GM21529 (cell line): ENCODE measurements around the gene TMA7B.

Experiments used
- ATAC-seq: cut with Tn5 transposase; IDR thresholded peaks from one replicate; pipeline ENCODE4 v1.9.1; 2021; ENCODE audit not compliant: unreplicated experiment

TMA7B gene

GRCh38 chr22:39932918-39933649 lies 27.1 kb upstream of the TMA7B start:
- ATAC-seq, result no peak

GRCh38 chr22:39933741-39934140 lies 26.5 kb upstream of the TMA7B start:
- no peak for ATAC-seq

- ATAC-seq, result no peak
Measured at GRCh38 chr22:39935116-39935515, 25.1 kb upstream of the TMA7B start.

- no peak for ATAC-seq
Measured at GRCh38 chr22:39935612-39936011, 24.6 kb upstream of the TMA7B start.

- no peak for ATAC-seq
Measured at GRCh38 chr22:39936523-39937145, 23.6 kb upstream of the TMA7B start.

GRCh38 chr22:39937906-39938305 lies 22.3 kb upstream of the TMA7B start:
- no peak for ATAC-seq

- no peak for ATAC-seq
Measured at GRCh38 chr22:39938509-39939111, 21.6 kb upstream of the TMA7B start.

GRCh38 chr22:39939830-39940229 lies 20.4 kb upstream of the TMA7B start:
- ATAC-seq, result no peak

- ATAC-seq, result no peak
Measured at GRCh38 chr22:39940757-39941305, 19.4 kb upstream of the TMA7B start.

- no peak for ATAC-seq
Measured at GRCh38 chr22:39941601-39942000, 18.6 kb upstream of the TMA7B start.

GRCh38 chr22:39942439-39943230 lies 17.6 kb upstream of the TMA7B start:
- ATAC-seq, result no peak

GRCh38 chr22:39943337-39943736 lies 16.9 kb upstream of the TMA7B start:
- ATAC-seq, result no peak

GRCh38 chr22:39943953-39944872 lies 16.0 kb upstream of the TMA7B start:
- no peak for ATAC-seq

- ATAC-seq, result no peak
Measured at GRCh38 chr22:39946126-39946502, 14.1 kb upstream of the TMA7B start.

- no peak for ATAC-seq
Measured at GRCh38 chr22:39946503-39947219, 13.5 kb upstream of the TMA7B start.

GRCh38 chr22:39947220-39948216 lies 12.7 kb upstream of the TMA7B start:
- ATAC-seq, result no peak

- ATAC-seq, result no peak
Measured at GRCh38 chr22:39949964-39950737, 10.0 kb upstream of the TMA7B start.
